Measurements from ENCODE around the gene KMT5C.
A peak's percentile ranks its signal among the peaks of the same experiment; 100 is the strongest.

KMT5C gene

GRCh38 chr19:55339105-55339888, at the start of gene KMT5C:
TSS of gene KMT5C (plus strand) at chr19:55339876. CDS start at chr19:55341937, 2,061 bp downstream.
- peak; percentile 100 for DNase-seq (ENCODE audit: low spot score)

- no peak for DNase-seq (ENCODE audit: low spot score)
Observed at GRCh38 chr19:55297267-55297666, 42.4 kb upstream of the KMT5C start.

GRCh38 chr19:55299991-55300390, 39.7 kb upstream of the KMT5C start:
- DNase-seq (ENCODE audit: low spot score) = no peak

- DNase-seq (ENCODE audit: low spot score) = no peak
Observed at GRCh38 chr19:55300886-55301458, 38.7 kb upstream of the KMT5C start.

- DNase-seq (ENCODE audit: low spot score) = peak; percentile 92
Observed at GRCh38 chr19:55301459-55302317, 38.0 kb upstream of the KMT5C start.

- no peak for DNase-seq (ENCODE audit: low spot score)
Observed at GRCh38 chr19:55302318-55302703, 37.4 kb upstream of the KMT5C start.

GRCh38 chr19:55303477-55303876, 36.2 kb upstream of the KMT5C start:
- no peak for DNase-seq (ENCODE audit: low spot score)

- no peak for DNase-seq (ENCODE audit: low spot score)
Observed at GRCh38 chr19:55304279-55304978, 35.2 kb upstream of the KMT5C start.

GRCh38 chr19:55304980-55305379, 34.7 kb upstream of the KMT5C start:
- DNase-seq (ENCODE audit: low spot score) = no peak

GRCh38 chr19:55305491-55305890, 34.2 kb upstream of the KMT5C start:
- peak; percentile 62 for DNase-seq (ENCODE audit: low spot score)

- no peak for DNase-seq (ENCODE audit: low spot score)
Observed at GRCh38 chr19:55305983-55306562, 33.6 kb upstream of the KMT5C start.

- DNase-seq (ENCODE audit: low spot score) = no peak
Observed at GRCh38 chr19:55306712-55307111, 33.0 kb upstream of the KMT5C start.

- DNase-seq (ENCODE audit: low spot score) = no peak
Observed at GRCh38 chr19:55308281-55308680, 31.4 kb upstream of the KMT5C start.

GRCh38 chr19:55309448-55309847, 30.2 kb upstream of the KMT5C start:
- DNase-seq (ENCODE audit: low spot score) = no peak

GRCh38 chr19:55310498-55310897, 29.2 kb upstream of the KMT5C start:
- no peak for DNase-seq (ENCODE audit: low spot score)

- DNase-seq (ENCODE audit: low spot score) = no peak
Observed at GRCh38 chr19:55311397-55311796, 28.3 kb upstream of the KMT5C start.

- no peak for DNase-seq (ENCODE audit: low spot score)
Observed at GRCh38 chr19:55311797-55312196, 27.9 kb upstream of the KMT5C start.

GRCh38 chr19:55312621-55313512, 26.8 kb upstream of the KMT5C start:
- no peak for DNase-seq (ENCODE audit: low spot score)

- no peak for DNase-seq (ENCODE audit: low spot score)
Observed at GRCh38 chr19:55314396-55314795, 25.3 kb upstream of the KMT5C start.

- DNase-seq (ENCODE audit: low spot score) = no peak
Observed at GRCh38 chr19:55315956-55316525, 23.6 kb upstream of the KMT5C start.

Measured in CD4-positive, alpha-beta T cell treated with Interleukin-2 at 100 ng/mL for 4 hours (primary cell).